CD4-positive, alpha-beta memory T cell (primary cell): ENCODE results near the gene C17orf113. TPM values are rescaled to one million over a fixed set of nuclear protein-coding genes. Genes with fewer than 3 reads are reported as not detected.

ENCODE experiments used
- CTCF ChIA-PET: fragments of 350-600 bp; sonication (Branson Sonifier 250); formaldehyde crosslinking; loops from one replicate; lab custom pipeline; 2021; ENCODE audit warnings: inconsistent platforms; ENCODE audit not compliant: partially characterized antibody; lab: Charles Lee
- POLR2A ChIA-PET: fragments of 350-600 bp; sonication (Branson Sonifier 250); formaldehyde crosslinking; loops from one replicate; lab custom pipeline; 2021; ENCODE audit not compliant: partially characterized antibody; lab: Charles Lee
- DNase-seq, 5 donors: peaks; one replicate each; pipeline versions ENCODE4 v3.0.0 to v3.0.0-alpha.2; 2020 to 2022; ENCODE audit warnings: mixed read lengths in 1 of 5
- H3K27ac ChIP-seq: one replicate; pipeline ENCODE4 v1.7.0; 2013; ENCODE audit warnings: low read depth, low read length
- H3K27me3 ChIP-seq: 2 replicates; pipeline ENCODE4 v1.7.0; 2013; ENCODE audit warnings: mild to moderate bottlenecking, low read length, moderate library complexity; ENCODE audit not compliant: insufficient read depth
- H3K36me3 ChIP-seq: 2 replicates; pipeline ENCODE4 v1.7.0; 2013; ENCODE audit warnings: mild to moderate bottlenecking, low read length, moderate library complexity; ENCODE audit not compliant: insufficient read depth
- H3K4me1 ChIP-seq: 2 replicates; pipeline ENCODE4 v1.7.0; 2013; ENCODE audit warnings: mild to moderate bottlenecking, low read length, moderate library complexity; ENCODE audit not compliant: insufficient read depth
- H3K4me3 ChIP-seq, 2 donors: one replicate each; pipeline ENCODE4 v1.7.0; 2013; ENCODE audit warnings: low read length in 2 of 2, mild to moderate bottlenecking in 1 of 2
- H3K9me3 ChIP-seq, 2 donors: one replicate each; pipeline ENCODE4 v1.7.0; 2013; ENCODE audit warnings: low read length in 2 of 2, control low read depth in 1 of 2; ENCODE audit not compliant: control insufficient read depth in 1 of 2
- H3K27ac Mint-ChIP-seq, 7 donors: one replicate each; pipeline ENCODE4 v1.8.0; 2020 to 2021; ENCODE audit warnings: mixed read lengths in 7 of 7, mild to moderate bottlenecking in 6 of 7, inconsistent platforms in 3 of 7, moderate library complexity in 3 of 7
- H3K27me3 Mint-ChIP-seq, 2 donors: one replicate each; pipeline ENCODE4 v1.8.0; 2020 to 2021; ENCODE audit warnings: mixed read lengths in 2 of 2
- H3K36me3 Mint-ChIP-seq, 2 donors: one replicate each; pipeline ENCODE4 v1.8.0; 2020 to 2021; ENCODE audit warnings: mixed read lengths in 2 of 2, inconsistent platforms in 1 of 2, mild to moderate bottlenecking in 1 of 2
- H3K4me1 Mint-ChIP-seq, 4 donors: one replicate each; pipeline ENCODE4 v1.8.0; 2020 to 2021; ENCODE audit warnings: mixed read lengths in 4 of 4, mild to moderate bottlenecking in 1 of 4
- H3K4me3 Mint-ChIP-seq, 8 donors: one replicate each; pipeline ENCODE4 v1.8.0; 2020 to 2021; ENCODE audit warnings: mixed read lengths in 8 of 8, mild to moderate bottlenecking in 7 of 8, moderate library complexity in 6 of 8, inconsistent platforms in 3 of 8
- H3K9me3 Mint-ChIP-seq, 8 donors: one replicate each; pipeline ENCODE4 v1.8.0; 2020 to 2021; ENCODE audit warnings: mixed read lengths in 8 of 8, mild to moderate bottlenecking in 5 of 8, inconsistent platforms in 3 of 8, moderate library complexity in 1 of 8
- intact Hi-C: fragments of 100-400 bp; cut with micrococcal nuclease; formaldehyde crosslinking; loops from one replicate; pipeline ENCODE4 v1.15.1; 2023
- polyA plus RNA-seq, 2 donors: library from polyadenylated mRNA; unstranded; fragments of 300-500 nt; fragmentation: Illumina TruSeq; gene quantifications; one replicate each; pipeline ENCODE4 v1.2.3, GENCODE V29; 2021
- total RNA-seq, 2 experiments: library from RNA; stranded (reverse); gene quantifications; one replicate each; pipeline ENCODE4 v1.2.3, GENCODE V29; 2021

The C17orf113 gene
- total and polyA plus RNA-seq, 4 experiments from 2014 or later = 0.39 to 0.97 (median 0.64) TPM

GRCh38 chr17:42060231-42060630 is 9.8 kb upstream of the C17orf113 start:
- H3K9me3 ChIP-seq = no peaks in the 10 kb centered on the region
- no peak overlapping the region for H3K27ac ChIP-seq
- no peak overlapping the region for H3K4me3 ChIP-seq
- Mint-ChIP-seq H3K36me3 (no peaks in the 10 kb centered on the region), H3K27me3 (peaks cover 5 to 12% of the 10 kb centered on the region in 2 donors), H3K27ac (peak overlapping the region in 1 of 7 donors; percentile 76), H3K4me1 (peaks cover 0 to 7% (median 4%) of the 10 kb centered on the region in 4 donors), H3K9me3 (no peaks in the 10 kb centered on the region), H3K4me3 (no peak overlapping the region)
- no peak for DNase-seq
- ChIA-PET POLR2A (no interaction called here), CTCF (interaction anchor here (1.2 kb wide), 1 partner anchor 34 kb away, joined by 3 read pairs; no protein-coding TSS in a partner anchor)
- no peaks in the 10 kb centered on the region for H3K36me3 ChIP-seq
- intact Hi-C loops = no loop called here
- H3K27me3 ChIP-seq = no peaks in the 10 kb centered on the region
- H3K4me1 ChIP-seq = peaks cover 4% of the 10 kb centered on the region

- H3K27me3 ChIP-seq = no peaks in the 10 kb centered on the region
- POLR2A ChIA-PET = no interaction called here
- H3K9me3 Mint-ChIP-seq = no peaks in the 10 kb centered on the region
- H3K36me3 ChIP-seq = no peaks in the 10 kb centered on the region
- H3K4me3 ChIP-seq = no peak overlapping the region
- CTCF ChIA-PET = interaction anchor here (1.2 kb wide), 1 partner anchor 34 kb away, joined by 3 read pairs; no protein-coding TSS in a partner anchor
- no peaks in the 10 kb centered on the region for H3K36me3 Mint-ChIP-seq
- H3K4me3 Mint-ChIP-seq = no peak overlapping the region
- peaks cover 5 to 16% of the 10 kb centered on the region in 2 donors for H3K27me3 Mint-ChIP-seq
- no peak for DNase-seq
- H3K4me1 ChIP-seq = peaks cover 4% of the 10 kb centered on the region
- no peak overlapping the region for H3K27ac Mint-ChIP-seq
- intact Hi-C loops = no loop called here
- no peaks in the 10 kb centered on the region for H3K9me3 ChIP-seq
- H3K4me1 Mint-ChIP-seq = peaks cover 0 to 7% (median 4%) of the 10 kb centered on the region in 4 donors
- H3K27ac ChIP-seq = no peak overlapping the region
Observed at GRCh38 chr17:42059815-42060214, 9.4 kb upstream of the C17orf113 start.

- no peaks in the 10 kb centered on the region for H3K4me1 ChIP-seq
- H3K27ac ChIP-seq = no peak overlapping the region
- no peaks in the 10 kb centered on the region for H3K9me3 ChIP-seq
- H3K36me3 ChIP-seq = no peaks in the 10 kb centered on the region
- no peaks in the 10 kb centered on the region for H3K9me3 Mint-ChIP-seq
- peaks cover 11 to 20% of the 10 kb centered on the region in 2 donors for H3K27me3 Mint-ChIP-seq
- POLR2A ChIA-PET = no interaction called here
- no peak for DNase-seq
- no peaks in the 10 kb centered on the region for H3K4me1 Mint-ChIP-seq
- H3K4me3 ChIP-seq = no peak overlapping the region
- H3K4me3 Mint-ChIP-seq = no peak overlapping the region
- intact Hi-C loops = no loop called here
- CTCF ChIA-PET = interaction anchor here (0.9 kb wide), 1 partner anchor 9 kb away, joined by 3 read pairs; no protein-coding TSS in a partner anchor
- H3K27ac Mint-ChIP-seq = no peak overlapping the region
- H3K27me3 ChIP-seq = no peaks in the 10 kb centered on the region
- H3K36me3 Mint-ChIP-seq = no peaks in the 10 kb centered on the region
Observed at GRCh38 chr17:42058063-42058462, 7.7 kb upstream of the C17orf113 start.

GRCh38 chr17:42056635-42057034 is 6.2 kb upstream of the C17orf113 start:
- Histone ChIP-seq H3K27ac (no peak overlapping the region), H3K9me3 (no peaks in the 10 kb centered on the region), H3K4me1 (no peaks in the 10 kb centered on the region), H3K36me3 (no peaks in the 10 kb centered on the region), H3K27me3 (no peaks in the 10 kb centered on the region), H3K4me3 (no peak overlapping the region)
- Mint-ChIP-seq H3K27ac (no peak overlapping the region), H3K4me1 (peaks cover 0 to 2% (median 0%) of the 10 kb centered on the region in 4 donors), H3K27me3 (peaks cover 15 to 31% of the 10 kb centered on the region in 2 donors), H3K4me3 (no peak overlapping the region), H3K36me3 (no peaks in the 10 kb centered on the region), H3K9me3 (no peaks in the 10 kb centered on the region)
- POLR2A ChIA-PET = no interaction called here
- CTCF ChIA-PET = interaction anchor here (3.4 kb wide), 1 partner anchor 10 kb away, joined by 13 read pairs; no protein-coding TSS in a partner anchor
- no peak for DNase-seq
- intact Hi-C loops = no loop called here

GRCh38 chr17:42055496-42055895 is 5.1 kb upstream of the C17orf113 start:
- Histone ChIP-seq H3K27ac (no peak overlapping the region), H3K36me3 (no peaks in the 10 kb centered on the region), H3K4me1 (peaks cover 6% of the 10 kb centered on the region), H3K27me3 (no peaks in the 10 kb centered on the region), H3K9me3 (no peaks in the 10 kb centered on the region), H3K4me3 (no peak overlapping the region)
- Mint-ChIP-seq H3K4me3 (no peak overlapping the region), H3K27me3 (peaks cover 15 to 38% of the 10 kb centered on the region in 2 donors), H3K36me3 (no peaks in the 10 kb centered on the region), H3K9me3 (no peaks in the 10 kb centered on the region), H3K27ac (no peak overlapping the region), H3K4me1 (peaks cover 5 to 10% (median 6%) of the 10 kb centered on the region in 4 donors)
- no peak for DNase-seq
- ChIA-PET CTCF (interaction anchor here (3.4 kb wide), 1 partner anchor 11 kb away, joined by 13 read pairs; no protein-coding TSS in a partner anchor), POLR2A (interaction anchor here (1.2 kb wide), 1 partner anchor 38 kb away, joined by 3 read pairs; the partner anchor contains the start of gene DNAJC7)
- intact Hi-C loops = no loop called here

GRCh38 chr17:42055027-42055426 is 4.6 kb upstream of the C17orf113 start:
- Mint-ChIP-seq H3K4me1 (peaks cover 5 to 10% (median 6%) of the 10 kb centered on the region in 4 donors), H3K36me3 (no peaks in the 10 kb centered on the region), H3K27me3 (peaks cover 15 to 34% of the 10 kb centered on the region in 2 donors), H3K9me3 (no peaks in the 10 kb centered on the region), H3K27ac (no peak overlapping the region), H3K4me3 (no peak overlapping the region)
- H3K9me3 ChIP-seq = no peaks in the 10 kb centered on the region
- no peak overlapping the region for H3K27ac ChIP-seq
- ChIA-PET POLR2A (interaction anchor here (1.2 kb wide), 1 partner anchor 38 kb away, joined by 3 read pairs; the partner anchor contains the start of gene DNAJC7), CTCF (interaction anchor here (3.4 kb wide), 1 partner anchor 11 kb away, joined by 13 read pairs; no protein-coding TSS in a partner anchor)
- H3K4me3 ChIP-seq = no peak overlapping the region
- H3K36me3 ChIP-seq = no peaks in the 10 kb centered on the region
- no peaks in the 10 kb centered on the region for H3K27me3 ChIP-seq
- H3K4me1 ChIP-seq = peaks cover 6% of the 10 kb centered on the region
- no peak for DNase-seq
- intact Hi-C loops = no loop called here

GRCh38 chr17:42053731-42054500 is 3.5 kb upstream of the C17orf113 start:
- intact Hi-C loops = no loop called here
- H3K4me3 ChIP-seq = no peak overlapping the region
- H3K36me3 ChIP-seq = no peaks in the 10 kb centered on the region
- Mint-ChIP-seq H3K9me3 (no peaks in the 10 kb centered on the region), H3K36me3 (no peaks in the 10 kb centered on the region), H3K4me1 (peaks cover 5 to 10% (median 7%) of the 10 kb centered on the region in 4 donors), H3K27me3 (peaks cover 15 to 39% of the 10 kb centered on the region in 2 donors), H3K4me3 (no peak overlapping the region), H3K27ac (no peak overlapping the region)
- no peak overlapping the region for H3K27ac ChIP-seq
- no peak for DNase-seq
- H3K4me1 ChIP-seq = peaks cover 6% of the 10 kb centered on the region
- ChIA-PET POLR2A (no interaction called here), CTCF (interaction anchor here (3.4 kb wide), 1 partner anchor 12 kb away, joined by 13 read pairs; no protein-coding TSS in a partner anchor)
- H3K27me3 ChIP-seq = no peaks in the 10 kb centered on the region
- no peaks in the 10 kb centered on the region for H3K9me3 ChIP-seq
